HUES48 (cell line): Measurements from ENCODE around the gene AIFM1.

Experiments used
- H3K27ac ChIP-seq: one replicate; pipeline ENCODE4 v1.7.0; 2013; ENCODE audit warnings: low read depth, low read length, inconsistent platforms
- H3K27me3 ChIP-seq: 2 replicates; pipeline ENCODE4 v1.6.1; 2013; ENCODE audit warnings: mild to moderate bottlenecking, low read length; ENCODE audit not compliant: control insufficient read depth, insufficient read depth
- H3K36me3 ChIP-seq: 2 replicates; pipeline ENCODE4 v1.6.1; 2013; ENCODE audit warnings: low read length; ENCODE audit not compliant: control insufficient read depth, insufficient read depth
- H3K4me1 ChIP-seq: 2 replicates; pipeline ENCODE4 v1.6.1; 2013; ENCODE audit warnings: mild to moderate bottlenecking, low read length; ENCODE audit not compliant: control insufficient read depth, insufficient read depth
- H3K4me3 ChIP-seq: 2 replicates; pipeline ENCODE4 v1.5.1; 2013; ENCODE audit warnings: mild to moderate bottlenecking, low read depth, low read length
- H3K9ac ChIP-seq: 2 replicates; pipeline ENCODE4 v1.6.1; 2013; ENCODE audit warnings: mild to moderate bottlenecking, low read depth, low read length, moderate library complexity
- H3K9me3 ChIP-seq: 2 replicates; pipeline ENCODE4 v1.6.1; 2013; ENCODE audit warnings: low read length; ENCODE audit not compliant: control insufficient read depth, insufficient read depth

Gene AIFM1

GRCh38 chrX:130179579-130180215 is 14.1 kb upstream of the AIFM1 start:
- no peaks in the 10 kb centered on the region for H3K36me3 ChIP-seq
- no peaks in the 10 kb centered on the region for H3K27me3 ChIP-seq
- H3K4me3 ChIP-seq, result no peak overlapping the region
- H3K4me1 ChIP-seq, result no peaks in the 10 kb centered on the region
- H3K27ac ChIP-seq, result no peak overlapping the region
- no peak overlapping the region for H3K9ac ChIP-seq
- no peaks in the 10 kb centered on the region for H3K9me3 ChIP-seq

- H3K9me3 ChIP-seq, result no peaks in the 10 kb centered on the region
- H3K4me1 ChIP-seq, result no peaks in the 10 kb centered on the region
- no peaks in the 10 kb centered on the region for H3K36me3 ChIP-seq
- H3K27me3 ChIP-seq, result peaks cover 2% of the 10 kb centered on the region; the same call in 1 of the 2 replicates
- no peak overlapping the region for H3K4me3 ChIP-seq
- H3K27ac ChIP-seq, result no peak overlapping the region
- H3K9ac ChIP-seq, result no peak overlapping the region
Observed at GRCh38 chrX:130179170-130179569, 13.5 kb upstream of the AIFM1 start.

GRCh38 chrX:130176942-130177341 is 11.3 kb upstream of the AIFM1 start:
- Histone ChIP-seq H3K4me3 (no peak overlapping the region), H3K9ac (no peak overlapping the region), H3K36me3 (no peaks in the 10 kb centered on the region), H3K9me3 (no peaks in the 10 kb centered on the region), H3K27ac (no peak overlapping the region), H3K4me1 (no peaks in the 10 kb centered on the region; the same call in 1 of the 2 replicates), H3K27me3 (peaks cover 24% of the 10 kb centered on the region)

- H3K36me3 ChIP-seq, result no peaks in the 10 kb centered on the region
- H3K9ac ChIP-seq, result no peak overlapping the region
- no peaks in the 10 kb centered on the region for H3K9me3 ChIP-seq
- no peak overlapping the region for H3K4me3 ChIP-seq
- no peak overlapping the region for H3K27ac ChIP-seq
- H3K27me3 ChIP-seq, result peaks cover 30% of the 10 kb centered on the region
- H3K4me1 ChIP-seq, result no peaks in the 10 kb centered on the region; the same call in 1 of the 2 replicates
Observed at GRCh38 chrX:130176354-130176776, 10.7 kb upstream of the AIFM1 start.

GRCh38 chrX:130174937-130175336 is 9.3 kb upstream of the AIFM1 start:
- Histone ChIP-seq H3K9ac (no peak overlapping the region), H3K4me3 (no peak overlapping the region), H3K27me3 (peaks cover 36% of the 10 kb centered on the region), H3K4me1 (peaks cover 6% of the 10 kb centered on the region), H3K9me3 (no peaks in the 10 kb centered on the region), H3K36me3 (no peaks in the 10 kb centered on the region), H3K27ac (no peak overlapping the region)

GRCh38 chrX:130174045-130174704 is 8.5 kb upstream of the AIFM1 start:
- Histone ChIP-seq H3K27me3 (peaks cover 36% of the 10 kb centered on the region), H3K4me3 (no peak overlapping the region), H3K9ac (no peak overlapping the region), H3K27ac (no peak overlapping the region), H3K36me3 (no peaks in the 10 kb centered on the region), H3K4me1 (peaks cover 6% of the 10 kb centered on the region), H3K9me3 (no peaks in the 10 kb centered on the region)

- H3K27ac ChIP-seq, result no peak overlapping the region
- H3K27me3 ChIP-seq, result peaks cover 36% of the 10 kb centered on the region
- H3K4me3 ChIP-seq, result no peak overlapping the region
- H3K9me3 ChIP-seq, result no peaks in the 10 kb centered on the region
- no peaks in the 10 kb centered on the region for H3K36me3 ChIP-seq
- peaks cover 6% of the 10 kb centered on the region for H3K4me1 ChIP-seq
- no peak overlapping the region for H3K9ac ChIP-seq
Observed at GRCh38 chrX:130173190-130173895, 7.7 kb upstream of the AIFM1 start.

GRCh38 chrX:130172127-130172845 is 6.6 kb upstream of the AIFM1 start:
- peak overlapping the region; percentile 78 for H3K4me3 ChIP-seq
- H3K27me3 ChIP-seq, result peaks cover 36% of the 10 kb centered on the region
- H3K9me3 ChIP-seq, result no peaks in the 10 kb centered on the region
- no peak overlapping the region for H3K27ac ChIP-seq
- no peak overlapping the region for H3K9ac ChIP-seq
- H3K4me1 ChIP-seq, result peaks cover 6% of the 10 kb centered on the region
- H3K36me3 ChIP-seq, result no peaks in the 10 kb centered on the region

GRCh38 chrX:130171446-130172126 is 5.9 kb upstream of the AIFM1 start, which contains the start of gene RAB33A:
TSS of gene RAB33A (plus strand) at chrX:130171962. CDS start at chrX:130172063, 101 bp downstream.
- Histone ChIP-seq H3K27ac (no peak within 1 kb of the TSS), H3K4me3 (peak within 1 kb of the TSS; percentile 78), H3K36me3 (no peaks in the 10 kb centered on the region), H3K27me3 (peaks cover 36% of the 10 kb centered on the region), H3K9me3 (no peaks in the 10 kb centered on the region), H3K9ac (0 out of 2 replicates have a peak within 1 kb of the TSS, but pooled peaks have one; percentile 33), H3K4me1 (peaks cover 11% of the 10 kb centered on the region)

- no peak overlapping the region for H3K9ac ChIP-seq
- no peak overlapping the region for H3K27ac ChIP-seq
- no peaks in the 10 kb centered on the region for H3K9me3 ChIP-seq
- H3K27me3 ChIP-seq, result peaks cover 36% of the 10 kb centered on the region
- H3K4me3 ChIP-seq, result peak overlapping the region; percentile 78
- no peaks in the 10 kb centered on the region for H3K36me3 ChIP-seq
- peaks cover 12% of the 10 kb centered on the region for H3K4me1 ChIP-seq
Observed at GRCh38 chrX:130170752-130171445, 5.3 kb upstream of the AIFM1 start.
